A673 (cell line): ENCODE data around the gene ARHGEF39.

Experiments used
- CTCF ChIP-seq: fragments of 300-800, 200-600 bp; sonication (generic); conservative IDR thresholded peaks from 2 replicates; pipeline ENCODE4 v1.5.1; 2017; ENCODE audit warnings: low read depth, mild to moderate bottlenecking, antibody characterized with exemption, low read length, moderate library complexity, mixed read lengths
- EZH2 ChIP-seq: fragments of 200-600 bp; sonication (generic); IDR thresholded peaks from 2 replicates; pipeline ENCODE4 v1.6.1; 2017; ENCODE audit warnings: borderline replicate concordance, low read depth, mild to moderate bottlenecking, mixed read lengths, antibody characterized with exemption, low read length; ENCODE audit not compliant: poor library complexity, severe bottlenecking

GRCh38 chr9:35691757-35692301, 26.8 kb upstream of the ARHGEF39 start:
- TF ChIP-seq CTCF (no peak), EZH2 (no peak)
